Ectodermal cell (in vitro differentiated cells): Measurements from ENCODE around the gene GRIP2.

Source experiments
- H3K27ac ChIP-seq: 2 replicates; pipeline ENCODE4 v1.7.0; 2013; ENCODE audit warnings: mild to moderate bottlenecking, low read depth, low read length; ENCODE audit not compliant: insufficient read depth, poor library complexity, severe bottlenecking
- H3K27me3 ChIP-seq: 2 replicates; pipeline ENCODE4 v1.7.0; 2013; ENCODE audit warnings: mild to moderate bottlenecking, low read length; ENCODE audit not compliant: insufficient read depth, control insufficient read depth, poor library complexity, severe bottlenecking
- H3K36me3 ChIP-seq: one replicate; pipeline ENCODE4 v1.7.0; 2013; ENCODE audit warnings: low read length; ENCODE audit not compliant: control insufficient read depth, insufficient read depth
- H3K4me1 ChIP-seq: one replicate; pipeline ENCODE4 v1.7.0; 2013; ENCODE audit warnings: low read length; ENCODE audit not compliant: control insufficient read depth, insufficient read depth
- H3K4me3 ChIP-seq: 2 replicates; pipeline ENCODE4 v1.7.0; 2013; ENCODE audit warnings: low read depth, low read length, control low read depth; ENCODE audit not compliant: insufficient read depth
- H3K9me3 ChIP-seq: 2 replicates; pipeline ENCODE4 v1.7.0; 2013; ENCODE audit warnings: mild to moderate bottlenecking, low read length, moderate library complexity; ENCODE audit not compliant: control insufficient read depth
- WGBS, 2 experiments: methylation state at CpG; one replicate each; pipeline ENCODE4 v1.1.7; 2013; ENCODE audit warnings: missing lambda C conversion rate in 2 of 2; 5-methylcytosine and 5-hydroxymethylcytosine counted together

Gene GRIP2

GRCh38 chr3:14455571-14456317 is 84.4 kb downstream of the GRIP2 start:
- no peaks in the 10 kb centered on the region for H3K27me3 ChIP-seq
- no peak overlapping the region for H3K27ac ChIP-seq
- H3K36me3 ChIP-seq: no peaks in the 10 kb centered on the region
- H3K9me3 ChIP-seq: no peaks in the 10 kb centered on the region
- H3K4me1 ChIP-seq: peaks cover 8% of the 10 kb centered on the region
- no peak overlapping the region for H3K4me3 ChIP-seq
- 92 to 95% methylated on average over 6 of the region's 6 CpGs for WGBS, 2 experiments

- H3K4me3 ChIP-seq: no peak overlapping the region
- H3K9me3 ChIP-seq: no peaks in the 10 kb centered on the region
- no peaks in the 10 kb centered on the region for H3K36me3 ChIP-seq
- no peak overlapping the region for H3K27ac ChIP-seq
- no peaks in the 10 kb centered on the region for H3K27me3 ChIP-seq
- 88 to 91% methylated on average over 6 to 7 of the region's 8 CpGs for WGBS, 2 experiments
- peaks cover 8% of the 10 kb centered on the region for H3K4me1 ChIP-seq
These were observed 85.4 kb downstream of the GRIP2 start for GRCh38 chr3:14454639-14455310.

GRCh38 chr3:14453876-14454638 is 86.1 kb downstream of the GRIP2 start:
- 85 to 86% methylated on average over 23 of the region's 23 CpGs for WGBS, 2 experiments
- Histone ChIP-seq H3K27me3 (no peaks in the 10 kb centered on the region), H3K27ac (no peak overlapping the region), H3K4me3 (no peak overlapping the region), H3K9me3 (no peaks in the 10 kb centered on the region), H3K36me3 (no peaks in the 10 kb centered on the region), H3K4me1 (peaks cover 8% of the 10 kb centered on the region)

GRCh38 chr3:14452740-14453710 is 87.1 kb downstream of the GRIP2 start:
- H3K9me3 ChIP-seq: no peaks in the 10 kb centered on the region
- H3K27me3 ChIP-seq: no peaks in the 10 kb centered on the region
- WGBS, 2 experiments: 92 to 94% methylated on average over 25 of the region's 25 CpGs
- H3K27ac ChIP-seq: no peak overlapping the region
- no peak overlapping the region for H3K4me3 ChIP-seq
- H3K36me3 ChIP-seq: peaks cover under 1% of the 10 kb centered on the region
- H3K4me1 ChIP-seq: peaks cover 3% of the 10 kb centered on the region

GRCh38 chr3:14451844-14452739 is 88.0 kb downstream of the GRIP2 start:
- Histone ChIP-seq H3K9me3 (no peaks in the 10 kb centered on the region), H3K4me1 (no peaks in the 10 kb centered on the region), H3K27ac (no peak overlapping the region), H3K4me3 (no peak overlapping the region), H3K27me3 (no peaks in the 10 kb centered on the region), H3K36me3 (peaks cover 10% of the 10 kb centered on the region)
- WGBS, 2 experiments: 93 to 96% methylated on average over 17 of the region's 17 CpGs

- Histone ChIP-seq H3K36me3 (peaks cover 19% of the 10 kb centered on the region), H3K27ac (no peak overlapping the region)
- WGBS, 2 experiments: 93% methylated on average over 5 of the region's 5 CpGs
These were observed 89.1 kb downstream of the GRIP2 start for GRCh38 chr3:14450922-14451606.

GRCh38 chr3:14450506-14450905 is 89.6 kb downstream of the GRIP2 start:
- H3K27me3 ChIP-seq: no peaks in the 10 kb centered on the region
- no peaks in the 10 kb centered on the region for H3K4me1 ChIP-seq
- no peak overlapping the region for H3K4me3 ChIP-seq
- no peak overlapping the region for H3K27ac ChIP-seq
- 96 to 97% methylated on average over 3 of the region's 3 CpGs for WGBS, 2 experiments
- peaks cover 23% of the 10 kb centered on the region for H3K36me3 ChIP-seq
- no peaks in the 10 kb centered on the region for H3K9me3 ChIP-seq

More at GRCh38 chr3:14450922-14451606, 89.1 kb downstream of the GRIP2 start:
- Histone ChIP-seq H3K4me3 (no peak overlapping the region), H3K9me3 (no peaks in the 10 kb centered on the region), H3K4me1 (no peaks in the 10 kb centered on the region), H3K27me3 (no peaks in the 10 kb centered on the region)

- H3K9me3 ChIP-seq: no peaks in the 10 kb centered on the region
- H3K4me3 ChIP-seq: no peak overlapping the region
- H3K27me3 ChIP-seq: no peaks in the 10 kb centered on the region
- no peaks in the 10 kb centered on the region for H3K4me1 ChIP-seq
- WGBS, 2 experiments: 86 to 91% methylated on average over 15 of the region's 15 CpGs
- H3K27ac ChIP-seq: no peak overlapping the region
- peaks cover 23% of the 10 kb centered on the region for H3K36me3 ChIP-seq
These were observed 91.1 kb downstream of the GRIP2 start for GRCh38 chr3:14448756-14449727.
